SK-N-SH treated with all-trans-retinoic acid at 6 μM for 48 hours (cell line): Measurements from ENCODE around the gene SHB.

Experiments
- ARNTL ChIP-seq: fragments of 450-650 bp; formaldehyde crosslinking; IDR thresholded peaks from 2 replicates; pipeline ENCODE4 v1.5.0; 2020; ENCODE audit warnings: low read depth, mild to moderate bottlenecking, moderate library complexity, borderline replicate concordance
- GLIS3 ChIP-seq: fragments of 250-450 bp; sonication (Bioruptor Pico); IDR thresholded peaks from 2 replicates; pipeline ENCODE4 v1.5.0; 2020; ENCODE audit warnings: mild to moderate bottlenecking, moderate library complexity
- ISL1 ChIP-seq: fragments of 250-450 bp; sonication (Bioruptor Pico); IDR thresholded peaks from 2 replicates; pipeline ENCODE4 v2.1.2; 2022; ENCODE audit warnings: mild to moderate bottlenecking, moderate library complexity
- PATZ1 ChIP-seq: fragments of 250-450 bp; sonication (Bioruptor Pico); IDR thresholded peaks from 2 replicates; pipeline ENCODE4 v1.8.0; 2020; ENCODE audit warnings: mild to moderate bottlenecking, moderate library complexity, borderline replicate concordance
- POU6F1 ChIP-seq: fragments of 250-450 bp; sonication (Bioruptor Pico); IDR thresholded peaks from 2 replicates; pipeline ENCODE4 v1.8.0; 2021; ENCODE audit warnings: low read depth, mild to moderate bottlenecking, moderate library complexity, borderline replicate concordance
- PPARA ChIP-seq: fragments of 250-450 bp; sonication (Bioruptor Pico); IDR thresholded peaks from 2 replicates; pipeline ENCODE4 v1.5.0; 2020; ENCODE audit warnings: mild to moderate bottlenecking, borderline replicate concordance
- RARB ChIP-seq: fragments of 250-450 bp; sonication (Bioruptor Pico); IDR thresholded peaks from 2 replicates; pipeline ENCODE4 v1.8.0; 2021; ENCODE audit warnings: mild to moderate bottlenecking, moderate library complexity
- TCF4 ChIP-seq: fragments of 250-450 bp; sonication (Bioruptor Pico); IDR thresholded peaks from 2 replicates; pipeline ENCODE4 v1.8.0; 2021; ENCODE audit warnings: mild to moderate bottlenecking, moderate library complexity, borderline replicate concordance
- TSHZ2 ChIP-seq: fragments of 250-450 bp; sonication (Bioruptor Pico); IDR thresholded peaks from 2 replicates; pipeline ENCODE4 v1.5.0; 2020; ENCODE audit warnings: mild to moderate bottlenecking, moderate library complexity
- ZC3H10 ChIP-seq: fragments of 250-450 bp; sonication (Bioruptor Pico); IDR thresholded peaks from 2 replicates; pipeline ENCODE4 v1.5.1; 2021; ENCODE audit warnings: mild to moderate bottlenecking, moderate library complexity

GRCh38 chr9:38117651-38118050, 48.6 kb upstream of the SHB start:
- TF ChIP-seq RARB (CRISPR knock-in tag) (no peak), POU6F1 (CRISPR knock-in tag) (no peak), ARNTL (no peak), PPARA (CRISPR knock-in tag) (no peak), TCF4 (CRISPR knock-in tag) (no peak), ZC3H10 (CRISPR knock-in tag) (no peak), TSHZ2 (CRISPR knock-in tag) (no peak), PATZ1 (no peak), GLIS3 (no peak), ISL1 (CRISPR knock-in tag) (no peak)
